ENCODE results near the gene SZT2. TPM values are rescaled to one million over a fixed set of nuclear protein-coding genes. Genes with fewer than 3 reads are reported as not detected.

The SZT2 gene
- total RNA-seq = 24.8 TPM
- long read RNA-seq, partial matches to known transcripts = 18 of 19 reads
- long read RNA-seq, other reads (novel, unspliced or antisense) = 1 of 19 reads

- peak; percentile 95 for DNase-seq
- no peak for TF ChIP-seq CTCF (IDR thresholded peaks at IDR 0.05; ENCODE audit: borderline replicate concordance)
- peaks cover 44% of the 10 kb centered on the region for H3K4me1 ChIP-seq
- H3K36me3 ChIP-seq = peaks cover 35% of the 10 kb centered on the region
- peak within 1 kb of the TSS; percentile 90 for H3K4me3 ChIP-seq
- H3K9me3 ChIP-seq (replicated peaks) = no peaks in the 10 kb centered on the region
- H3K27me3 ChIP-seq (ENCODE audit: low read depth) = no peaks in the 10 kb centered on the region
- intact Hi-C loops (cut with micrococcal nuclease) = loop anchor here (10.0 kb wide), 1 partner anchor 165 kb away; no protein-coding TSS in a partner anchor
- H3K27ac ChIP-seq (replicated peaks) = peak within 1 kb of the TSS; percentile 89
These were observed at the start of gene SZT2, which contains the start of gene MED8 for GRCh38 chr1:43389326-43390313. Gene SZT2, plus strand, starts transcription at chr1:43389899. Its CDS starts 70 bp downstream, at chr1:43389969. Gene MED8, minus strand, starts transcription at chr1:43389800. Its CDS starts 36 bp downstream, at chr1:43389764.

GRCh38 chr1:43340559-43340958 is 49.1 kb upstream of the SZT2 start:
- intact Hi-C loops (cut with micrococcal nuclease) = no loop called here
- DNase-seq = no peak
- no peaks in the 10 kb centered on the region for H3K27me3 ChIP-seq (ENCODE audit: low read depth)
- no peak overlapping the region for H3K27ac ChIP-seq (replicated peaks)
- TF ChIP-seq CTCF (IDR thresholded peaks at IDR 0.05; ENCODE audit: borderline replicate concordance) = no peak
- H3K4me1 ChIP-seq = peaks cover 26% of the 10 kb centered on the region
- no peak overlapping the region for H3K4me3 ChIP-seq
- H3K36me3 ChIP-seq = no peaks in the 10 kb centered on the region
- H3K9me3 ChIP-seq (replicated peaks) = no peaks in the 10 kb centered on the region

- Histone ChIP-seq H3K4me1 (peaks cover 60% of the 10 kb centered on the region), H3K4me3 (no peak overlapping the region), H3K27me3 (ENCODE audit: low read depth) (no peaks in the 10 kb centered on the region), H3K27ac (replicated peaks) (peak overlapping the region; percentile 99), H3K9me3 (replicated peaks) (no peaks in the 10 kb centered on the region), H3K36me3 (no peaks in the 10 kb centered on the region)
- no peak for TF ChIP-seq CTCF (IDR thresholded peaks at IDR 0.05; ENCODE audit: borderline replicate concordance)
- intact Hi-C loops (cut with micrococcal nuclease) = no loop called here
- no peak for DNase-seq
These were observed 45.3 kb upstream of the SZT2 start for GRCh38 chr1:43344267-43344850.

GRCh38 chr1:43345120-43345519 is 44.6 kb upstream of the SZT2 start:
- Histone ChIP-seq H3K4me1 (peaks cover 65% of the 10 kb centered on the region), H3K27me3 (ENCODE audit: low read depth) (no peaks in the 10 kb centered on the region), H3K36me3 (no peaks in the 10 kb centered on the region), H3K9me3 (replicated peaks) (no peaks in the 10 kb centered on the region), H3K27ac (replicated peaks) (peak overlapping the region; percentile 99), H3K4me3 (no peak overlapping the region)
- no peak for TF ChIP-seq CTCF (IDR thresholded peaks at IDR 0.05; ENCODE audit: borderline replicate concordance)
- no peak for DNase-seq
- intact Hi-C loops (cut with micrococcal nuclease) = no loop called here

- TF ChIP-seq CTCF (IDR thresholded peaks at IDR 0.05; ENCODE audit: borderline replicate concordance) = no peak
- peak overlapping the region; percentile 99 for H3K27ac ChIP-seq (replicated peaks)
- no peaks in the 10 kb centered on the region for H3K27me3 ChIP-seq (ENCODE audit: low read depth)
- no peak for DNase-seq
- no peak overlapping the region for H3K4me3 ChIP-seq
- no peaks in the 10 kb centered on the region for H3K36me3 ChIP-seq
- H3K9me3 ChIP-seq (replicated peaks) = no peaks in the 10 kb centered on the region
- intact Hi-C loops (cut with micrococcal nuclease) = no loop called here
- H3K4me1 ChIP-seq = peaks cover 69% of the 10 kb centered on the region
These were observed 43.1 kb upstream of the SZT2 start for GRCh38 chr1:43346636-43347035.

Measured in left ventricle myocardium inferior (tissue), 1 donor.